SK-N-SH (cell line): ENCODE measurements around the gene DIAPH2. TPM values are rescaled to one million over a fixed set of nuclear protein-coding genes. Genes with fewer than 3 reads are reported as not detected.
"Not testable (repeated sequence)": the region's sequence is repeated elsewhere in the genome, so short reads cannot be mapped to it uniquely, and the experiment has no call there.

ENCODE experiments used
- CTCF ChIA-PET: fragments of 300-600, 350-600 bp; formaldehyde crosslinking; extraction: SDS; loops from one replicate; lab custom pipeline; 2021; lab: Yijun Ruan, JAX
- POLR2A ChIA-PET: fragments of 350-600 bp; sonication (Branson Sonifier 250); formaldehyde crosslinking; extraction: SDS; loops from one replicate; lab custom pipeline; 2020; ENCODE audit warnings: antibody characterized with exemption, inconsistent platforms; lab: Yijun Ruan, JAX
- DNase-seq: peaks from one replicate; pipeline ENCODE4 v3.0.0; 2012
- H2AFZ ChIP-seq: fragments of 200-600 bp; sonication (generic); 2 replicates; pipeline ENCODE4 v1.8.1; 2016; ENCODE audit warnings: antibody characterized with exemption, mild to moderate bottlenecking, low read depth
- H3F3A ChIP-seq: fragments of 200-600 bp; sonication (generic); replicated peaks from 2 replicates; pipeline ENCODE3; 2016; ENCODE audit warnings: antibody characterized with exemption, mild to moderate bottlenecking; ENCODE audit not compliant: insufficient read depth
- H3K27ac ChIP-seq, 2 experiments: fragments of 200-500 bp in 1 of 2; fragments of 200-600 bp in 1 of 2; sonication (Bioruptor generic) in 1 of 2; sonication (generic), shearing (Covaris generic) in 1 of 2; 2 replicates each; pipeline versions ENCODE4 v1.5.1 to v1.6.1; 2014 to 2016; ENCODE audit warnings: low read depth in 2 of 2, inconsistent platforms in 1 of 2, low read length in 1 of 2, mild to moderate bottlenecking in 1 of 2, mixed read lengths in 1 of 2
- H3K27me3 ChIP-seq: fragments of 200-600 bp; sonication (generic), shearing (Covaris generic); 2 replicates; pipeline ENCODE4 v1.6.1; 2016; ENCODE audit warnings: mixed run types; ENCODE audit not compliant: insufficient read depth
- H3K36me3 ChIP-seq, 2 experiments: fragments of 200-500 bp in 1 of 2; fragments of 200-600 bp in 1 of 2; sonication (Bioruptor generic) in 1 of 2; sonication (generic) in 1 of 2; replicated peaks in 1 of 2; 2 replicates each; pipeline versions ENCODE3 to v1.5.1; 2014 to 2016; ENCODE audit warnings: low read length in 1 of 2, mild to moderate bottlenecking in 1 of 2; ENCODE audit not compliant: insufficient read depth in 2 of 2, control insufficient read depth in 1 of 2
- H3K4me1 ChIP-seq, 2 experiments: fragments of 200-500 bp in 1 of 2; fragments of 200-600 bp in 1 of 2; sonication (Bioruptor generic) in 1 of 2; sonication (generic), shearing (Covaris generic) in 1 of 2; 2 replicates each; pipeline versions ENCODE4 v1.5.1 to v1.6.1; 2014 to 2016; ENCODE audit warnings: low read depth in 1 of 2, low read length in 1 of 2, mixed run types in 1 of 2; ENCODE audit not compliant: insufficient read depth in 2 of 2, control insufficient read depth in 1 of 2
- H3K4me2 ChIP-seq: fragments of 200-600 bp; sonication (generic), shearing (Covaris generic); 2 replicates; pipeline ENCODE4 v1.6.1; 2017; ENCODE audit warnings: mixed run types
- H3K4me3 ChIP-seq, 2 experiments: fragments of 200-500 bp in 1 of 2; fragments of 200-600 bp in 1 of 2; sonication (Bioruptor generic) in 1 of 2; sonication (generic), shearing (Covaris generic) in 1 of 2; 2 replicates each; pipeline versions ENCODE4 v1.5.1 to v1.8.1; 2014 to 2016; ENCODE audit warnings: low read depth in 2 of 2, inconsistent platforms in 1 of 2, low read length in 1 of 2, mild to moderate bottlenecking in 1 of 2, mixed read lengths in 1 of 2, moderate library complexity in 1 of 2
- H3K79me2 ChIP-seq: fragments of 200-600 bp; sonication (generic); 2 replicates; pipeline ENCODE4 v1.8.1; 2017; ENCODE audit warnings: mild to moderate bottlenecking; ENCODE audit not compliant: insufficient read depth
- H3K9ac ChIP-seq: fragments of 200-600 bp; sonication (generic); 2 replicates; pipeline ENCODE4 v1.6.1; 2017; ENCODE audit warnings: mixed run types
- H3K9me2 ChIP-seq: fragments of 200-600 bp; sonication (generic); 2 replicates; pipeline ENCODE4 v1.6.1; 2017; ENCODE audit warnings: mixed run types
- H3K9me3 ChIP-seq: fragments of 200-600 bp; sonication (generic); 2 replicates; pipeline ENCODE4 v1.6.1; 2017; ENCODE audit warnings: mixed run types, mild to moderate bottlenecking, moderate library complexity
- H4K20me1 ChIP-seq: fragments of 200-600 bp; sonication (generic); 2 replicates; pipeline ENCODE4 v1.6.1; 2017; ENCODE audit warnings: mild to moderate bottlenecking, mixed run types; ENCODE audit not compliant: insufficient read depth
- CHD2 ChIP-seq: fragments of 150-350 bp; IDR thresholded peaks from 2 replicates; pipeline ENCODE4 v1.6.1; 2018; ENCODE audit warnings: low read length; ENCODE audit not compliant: partially characterized antibody
- EZH2phosphoT487 ChIP-seq: fragments of 200-600 bp; sonication (generic); IDR thresholded peaks from 2 replicates; pipeline ENCODE4 v1.6.1; 2017; ENCODE audit warnings: low read depth, mixed run types, mild to moderate bottlenecking, antibody characterized with exemption, moderate library complexity, borderline replicate concordance
- FOSL2 ChIP-seq: IDR thresholded peaks from 2 replicates; pipeline ENCODE4 v1.4.0; 2012; ENCODE audit warnings: low read depth, mild to moderate bottlenecking, moderate library complexity, borderline replicate concordance
- FOXJ3 ChIP-seq: sonication (generic); formaldehyde crosslinking; IDR thresholded peaks from 2 replicates; pipeline ENCODE4 v1.5.1; 2020; ENCODE audit warnings: mild to moderate bottlenecking, missing genetic modification reagents
- FOXM1 ChIP-seq: IDR thresholded peaks from 2 replicates; pipeline ENCODE4 v1.4.0; 2012; ENCODE audit warnings: low read depth, mild to moderate bottlenecking
- GABPA ChIP-seq: IDR thresholded peaks from 2 replicates; pipeline ENCODE4 v1.4.0; 2012; ENCODE audit warnings: low read depth, mild to moderate bottlenecking
- IRF3 ChIP-seq: fragments of 150-350 bp; IDR thresholded peaks from 2 replicates; pipeline ENCODE4 v1.6.1; 2016; ENCODE audit warnings: mild to moderate bottlenecking, low read depth, low read length
- JUND ChIP-seq: IDR thresholded peaks from 2 replicates; pipeline ENCODE4 v1.4.0; 2012
- MAX ChIP-seq: IDR thresholded peaks from 2 replicates; pipeline ENCODE4 v1.4.0; 2012; ENCODE audit warnings: low read depth
- MEF2A ChIP-seq: IDR thresholded peaks from 2 replicates; pipeline ENCODE4 v1.4.0; 2012; ENCODE audit warnings: low read depth, borderline replicate concordance
- MXI1 ChIP-seq: IDR thresholded peaks from 2 replicates; pipeline ENCODE4 v1.6.1; 2012; ENCODE audit warnings: mild to moderate bottlenecking, low read depth, low read length, improper control_type of control experiment
- NRF1 ChIP-seq: IDR thresholded peaks from 2 replicates; pipeline ENCODE4 v1.6.1; 2012; ENCODE audit warnings: low read depth, mild to moderate bottlenecking, low read length
- RCOR1 ChIP-seq: fragments of 150-350 bp; IDR thresholded peaks from 2 replicates; pipeline ENCODE4 v1.6.1; 2017; ENCODE audit warnings: antibody characterized with exemption, low read length
- RFX5 ChIP-seq: IDR thresholded peaks from 2 replicates; pipeline ENCODE4 v1.6.1; 2012; ENCODE audit warnings: mild to moderate bottlenecking, improper control_type of control experiment, low read length
- TCF12 ChIP-seq: IDR thresholded peaks from 2 replicates; pipeline ENCODE4 v1.4.0; 2012
- YY1 ChIP-seq: IDR thresholded peaks from 2 replicates; pipeline ENCODE4 v1.4.0; 2012; ENCODE audit warnings: low read depth, mild to moderate bottlenecking
- ZBTB33 ChIP-seq: IDR thresholded peaks from 2 replicates; pipeline ENCODE4 v1.4.0; 2012; ENCODE audit warnings: low read depth, borderline replicate concordance
- WGBS: methylation state at CpG from one replicate; pipeline ENCODE4 v1.1.6; 2017; ENCODE audit warnings: low lambda C conversion rate; 5-methylcytosine and 5-hydroxymethylcytosine counted together
- polyA plus RNA-seq, 3 experiments: library from polyadenylated mRNA; depleted of rRNA; stranded (reverse); fragments of >200 nt; gene quantifications; 2 replicates each; pipeline ENCODE4 v1.2.3, GENCODE V29; 2012

DIAPH2 gene
- polyA plus RNA-seq, 1 of the 3 experiments (the other 2 are of a cell fraction): 1.1 TPM

GRCh38 chrX:96837808-96838207 is 153.2 kb downstream of the DIAPH2 start:
- CTCF ChIA-PET: no interaction called here
- H3K27ac ChIP-seq: no peak overlapping the region
- TF ChIP-seq JUND (0 out of 2 replicates have a peak, but pooled peaks have one; percentile 19), TCF12 (no peak)
- TF ChIP-seq, all 33 proteins: peak for 1
- 0 out of 2 replicates have a peak overlapping the region, but pooled peaks have one; percentile 3 for H2AFZ ChIP-seq
- no peak overlapping the region for H3K4me3 ChIP-seq
- no peak overlapping the region for H3K4me2 ChIP-seq
- H3K27me3 ChIP-seq: no peaks in the 10 kb centered on the region
- no peak overlapping the region for H3K9ac ChIP-seq
- no peaks in the 10 kb centered on the region for H4K20me1 ChIP-seq
- H3K9me2 ChIP-seq: no peaks in the 10 kb centered on the region
- DNase-seq: no peak
- H3K4me1 ChIP-seq: no peaks in the 10 kb centered on the region; a peak in 1 of 4 replicates
- POLR2A ChIA-PET: no interaction called here
- no peaks in the 10 kb centered on the region for H3F3A ChIP-seq
- no peaks in the 10 kb centered on the region for H3K9me3 ChIP-seq
- WGBS: 36% methylated on average over 3 of the region's 3 CpGs
- no peaks in the 10 kb centered on the region for H3K36me3 ChIP-seq
- no peaks in the 10 kb centered on the region for H3K79me2 ChIP-seq

- Histone ChIP-seq H3K9me3 (no peaks in the 10 kb centered on the region), H3K79me2 (no peaks in the 10 kb centered on the region), H3F3A (no peaks in the 10 kb centered on the region), H2AFZ (no peak overlapping the region), H4K20me1 (no peaks in the 10 kb centered on the region), H3K27me3 (no peaks in the 10 kb centered on the region), H3K9ac (no peak overlapping the region), H3K4me1 (no peaks in the 10 kb centered on the region; a peak in 1 of 4 replicates), H3K9me2 (no peaks in the 10 kb centered on the region), H3K36me3 (no peaks in the 10 kb centered on the region), H3K4me3 (no peak overlapping the region), H3K27ac (no peak overlapping the region), H3K4me2 (no peak overlapping the region)
- 32% methylated on average over 1 of the region's 1 CpG for WGBS
- DNase-seq: no peak
- TF ChIP-seq FOXM1 (no peak), NRF1 (no peak), MAX (no peak), FOXJ3 (CRISPR knock-in tag) (no peak)
- ChIA-PET POLR2A (no interaction called here), CTCF (no interaction called here)
These were observed 153.9 kb downstream of the DIAPH2 start for GRCh38 chrX:96838537-96838936.

GRCh38 chrX:96841325-96841724 is 156.7 kb downstream of the DIAPH2 start:
- H3K9me2 ChIP-seq: no peaks in the 10 kb centered on the region
- POLR2A ChIA-PET: no interaction called here
- no peak overlapping the region for H3K4me3 ChIP-seq
- no peak overlapping the region for H2AFZ ChIP-seq
- DNase-seq: no peak
- no peak overlapping the region for H3K27ac ChIP-seq
- no peaks in the 10 kb centered on the region for H3K27me3 ChIP-seq
- no peaks in the 10 kb centered on the region for H3K9me3 ChIP-seq
- H3K4me2 ChIP-seq: no peak overlapping the region
- no peaks in the 10 kb centered on the region for H3K79me2 ChIP-seq
- H3K9ac ChIP-seq: no peak overlapping the region
- H3K4me1 ChIP-seq: no peaks in the 10 kb centered on the region; a peak in 1 of 4 replicates
- H4K20me1 ChIP-seq: no peaks in the 10 kb centered on the region
- CTCF ChIA-PET: no interaction called here
- WGBS: 42% methylated on average over 1 of the region's 1 CpG
- H3K36me3 ChIP-seq: no peaks in the 10 kb centered on the region
- TF ChIP-seq MXI1: no peak
- no peak for TF ChIP-seq ZBTB33
- no peak for TF ChIP-seq YY1
- no peak for TF ChIP-seq CHD2
- TF ChIP-seq EZH2phosphoT487: no peak
- no peak for TF ChIP-seq GABPA
- no peak for TF ChIP-seq RFX5
- no peak for TF ChIP-seq RCOR1
- no peak for TF ChIP-seq MEF2A
- TF ChIP-seq FOSL2: no peak
- no peak for TF ChIP-seq IRF3
- H3F3A ChIP-seq: no peaks in the 10 kb centered on the region

- H4K20me1 ChIP-seq, H3K4me1 ChIP-seq, POLR2A ChIA-PET, H3K27me3 ChIP-seq, H2AFZ ChIP-seq, CTCF ChIA-PET, H3K9me3 ChIP-seq, H3K9me2 ChIP-seq, DNase-seq, H3K9ac ChIP-seq, H3F3A ChIP-seq, H3K4me2 ChIP-seq, H3K4me3 ChIP-seq, H3K27ac ChIP-seq, H3K79me2 ChIP-seq, H3K36me3 ChIP-seq: not testable (repeated sequence)
- 30% methylated on average over 3 of the region's 3 CpGs for WGBS
These were observed 157.2 kb downstream of the DIAPH2 start for GRCh38 chrX:96841866-96842265.
